Neural progenitor cell (in vitro differentiated cells): ENCODE results near the gene NT5DC3. TPM values are rescaled to one million over a fixed set of nuclear protein-coding genes. Genes with fewer than 3 reads are reported as not detected.

Experiments used
- DNase-seq: peaks from one replicate; pipeline ENCODE4 v3.0.0-alpha.2; 2016; ENCODE audit warnings: low spot score
- H2AFZ ChIP-seq: fragments of 200-600 bp; sonication (generic); replicated peaks from 2 replicates; pipeline ENCODE4 v1.6.1; 2016; ENCODE audit warnings: antibody characterized with exemption
- H3F3A ChIP-seq: fragments of 200-600 bp; sonication (generic); 2 replicates; pipeline ENCODE4 v1.6.1; 2016; ENCODE audit warnings: antibody characterized with exemption, low read depth
- H3K27ac ChIP-seq: fragments of 200-600 bp; sonication (generic); 2 replicates; pipeline ENCODE4 v1.5.1; 2016; ENCODE audit warnings: mild to moderate bottlenecking
- H3K27me3 ChIP-seq: fragments of 200-600 bp; sonication (generic); 2 replicates; pipeline ENCODE4 v1.6.1; 2016; ENCODE audit warnings: mild to moderate bottlenecking, moderate library complexity
- H3K36me3 ChIP-seq: fragments of 200-600 bp; sonication (generic); 2 replicates; pipeline ENCODE4 v1.5.1; 2016
- H3K4me1 ChIP-seq: fragments of 200-600 bp; sonication (generic); 2 replicates; pipeline ENCODE4 v1.6.1; 2016; ENCODE audit warnings: mixed run types
- H3K4me2 ChIP-seq: fragments of 200-600 bp; sonication (generic); 2 replicates; pipeline ENCODE4 v1.6.1; 2016
- H3K4me3 ChIP-seq: fragments of 200-600 bp; sonication (generic); 2 replicates; pipeline ENCODE4 v1.5.1; 2016
- H3K79me2 ChIP-seq: fragments of 200-600 bp; sonication (generic); 2 replicates; pipeline ENCODE4 v1.6.1; 2016; ENCODE audit warnings: low read depth
- H3K9ac ChIP-seq: fragments of 200-600 bp; sonication (generic); 2 replicates; pipeline ENCODE4 v1.6.1; 2016
- H3K9me3 ChIP-seq: fragments of 200-600 bp; sonication (generic); 2 replicates; pipeline ENCODE4 v1.5.1; 2016; ENCODE audit warnings: low read depth
- H4K20me1 ChIP-seq: fragments of 200-600 bp; sonication (generic); 2 replicates; pipeline ENCODE4 v1.6.1; 2016; ENCODE audit warnings: low read depth
- H3K27ac Mint-ChIP-seq: 3 replicates; pipeline ENCODE4 v1.8.0; 2021; ENCODE audit warnings: mixed read lengths
- H3K27me3 Mint-ChIP-seq: 2 replicates; pipeline ENCODE4 v1.8.0; 2022; ENCODE audit warnings: low read depth, mild to moderate bottlenecking, inconsistent platforms, moderate library complexity, mixed read lengths; ENCODE audit not compliant: insufficient read depth
- H3K36me3 Mint-ChIP-seq: 3 replicates; pipeline ENCODE4 v1.8.0; 2021; ENCODE audit warnings: mixed read lengths
- H3K4me1 Mint-ChIP-seq: 3 replicates; pipeline ENCODE4 v1.8.0; 2021; ENCODE audit warnings: mixed read lengths
- H3K4me3 Mint-ChIP-seq: 3 replicates; pipeline ENCODE4 v1.8.0; 2021; ENCODE audit warnings: mild to moderate bottlenecking, moderate library complexity, mixed read lengths
- H3K9me3 Mint-ChIP-seq: 3 replicates; pipeline ENCODE4 v1.8.0; 2020; ENCODE audit warnings: mixed read lengths
- EZH2 ChIP-seq: fragments of 200-600 bp; sonication (generic); IDR thresholded peaks from 2 replicates; pipeline ENCODE4 v1.6.1; 2017; ENCODE audit warnings: antibody characterized with exemption, mild to moderate bottlenecking, moderate library complexity
- EZH2phosphoT487 ChIP-seq: fragments of 200-600 bp; sonication (generic); IDR thresholded peaks from 2 replicates; pipeline ENCODE4 v1.6.1; 2017; ENCODE audit warnings: antibody characterized with exemption
- total RNA-seq: library from RNA; depleted of rRNA; stranded (reverse); fragments of >200 nt; gene quantifications from 2 replicates; pipeline ENCODE4 v1.2.3, GENCODE V29; 2015; ENCODE audit warnings: low replicate concordance
- TF ChIP-seq, protein P1 (sequence below): fragments of 200-600 bp; sonication (generic); IDR thresholded peaks from 2 replicates; pipeline ENCODE4 v1.5.1; 2017; ENCODE audit warnings: antibody characterized with exemption, mild to moderate bottlenecking

Gene NT5DC3
- total RNA-seq, 1 donor from 2014 or later: 3.1 TPM

DNA sequence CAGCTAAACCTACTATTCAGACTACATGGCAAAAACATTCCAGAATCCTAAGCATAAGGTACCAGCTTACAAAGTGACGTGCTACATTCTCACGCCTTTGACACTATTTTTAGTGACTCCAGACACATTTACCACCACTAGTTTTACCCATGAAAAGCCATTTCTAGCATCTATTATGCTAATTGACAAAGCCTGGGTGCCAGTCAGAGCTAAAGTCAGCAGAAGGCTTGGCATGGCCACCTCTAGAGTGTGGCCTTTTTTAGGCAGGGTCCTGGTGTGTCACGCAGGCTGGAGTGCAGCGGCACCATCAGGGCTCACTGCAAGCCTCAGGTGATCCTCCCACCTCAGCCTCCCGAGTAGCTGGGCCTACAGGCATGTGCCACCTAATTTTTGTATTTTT is 75.7 kb downstream of the NT5DC3 start:
- no peak overlapping the region for H3K9ac ChIP-seq
- H3K4me2 ChIP-seq: no peak overlapping the region
- DNase-seq: no peak
- Mint-ChIP-seq H3K9me3 (no peaks in the 10 kb centered on the region), H3K27me3 (no peaks in the 10 kb centered on the region), H3K27ac (no peak overlapping the region), H3K4me3 (no peak overlapping the region), H3K4me1 (peaks cover 12% of the 10 kb centered on the region), H3K36me3 (no peaks in the 10 kb centered on the region)
- no peaks in the 10 kb centered on the region for H3K27me3 ChIP-seq
- H3K36me3 ChIP-seq: no peaks in the 10 kb centered on the region
- no peaks in the 10 kb centered on the region for H3K79me2 ChIP-seq
- peaks cover 11% of the 10 kb centered on the region for H3K4me1 ChIP-seq
- no peaks in the 10 kb centered on the region for H3K9me3 ChIP-seq
- H3K27ac ChIP-seq: no peak overlapping the region
- TF ChIP-seq EZH2phosphoT487: no peak
- TF ChIP-seq EZH2: no peak
- TF ChIP-seq, protein P1, sequence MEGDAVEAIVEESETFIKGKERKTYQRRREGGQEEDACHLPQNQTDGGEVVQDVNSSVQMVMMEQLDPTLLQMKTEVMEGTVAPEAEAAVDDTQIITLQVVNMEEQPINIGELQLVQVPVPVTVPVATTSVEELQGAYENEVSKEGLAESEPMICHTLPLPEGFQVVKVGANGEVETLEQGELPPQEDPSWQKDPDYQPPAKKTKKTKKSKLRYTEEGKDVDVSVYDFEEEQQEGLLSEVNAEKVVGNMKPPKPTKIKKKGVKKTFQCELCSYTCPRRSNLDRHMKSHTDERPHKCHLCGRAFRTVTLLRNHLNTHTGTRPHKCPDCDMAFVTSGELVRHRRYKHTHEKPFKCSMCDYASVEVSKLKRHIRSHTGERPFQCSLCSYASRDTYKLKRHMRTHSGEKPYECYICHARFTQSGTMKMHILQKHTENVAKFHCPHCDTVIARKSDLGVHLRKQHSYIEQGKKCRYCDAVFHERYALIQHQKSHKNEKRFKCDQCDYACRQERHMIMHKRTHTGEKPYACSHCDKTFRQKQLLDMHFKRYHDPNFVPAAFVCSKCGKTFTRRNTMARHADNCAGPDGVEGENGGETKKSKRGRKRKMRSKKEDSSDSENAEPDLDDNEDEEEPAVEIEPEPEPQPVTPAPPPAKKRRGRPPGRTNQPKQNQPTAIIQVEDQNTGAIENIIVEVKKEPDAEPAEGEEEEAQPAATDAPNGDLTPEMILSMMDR: no peak
- H3K4me3 ChIP-seq: no peak overlapping the region
- H3F3A ChIP-seq: no peaks in the 10 kb centered on the region
- no peaks in the 10 kb centered on the region for H4K20me1 ChIP-seq
- H2AFZ ChIP-seq: no peak overlapping the region

DNA sequence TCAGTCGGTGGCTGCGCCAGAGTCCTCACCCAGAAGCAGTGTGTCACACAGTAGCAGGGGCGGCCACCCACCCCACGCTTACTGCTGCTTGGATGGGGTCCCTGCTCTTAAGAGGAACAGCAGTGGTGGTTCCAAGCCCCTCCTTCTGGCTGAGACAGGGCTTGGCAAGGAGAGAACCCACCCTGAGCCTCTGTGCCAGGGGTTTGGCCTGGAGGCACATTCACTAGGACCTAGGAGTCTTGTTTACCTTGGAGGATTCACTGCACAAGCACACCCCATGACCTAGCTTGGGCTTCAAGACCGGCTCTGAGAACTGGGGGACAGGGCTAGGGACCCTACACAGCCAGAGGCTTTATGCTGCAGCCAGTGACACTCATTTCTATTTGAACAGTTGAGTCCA is 78.6 kb downstream of the NT5DC3 start:
- Histone ChIP-seq H3F3A (no peaks in the 10 kb centered on the region), H3K27ac (no peak overlapping the region), H3K36me3 (no peaks in the 10 kb centered on the region), H3K9ac (no peak overlapping the region), H3K27me3 (no peaks in the 10 kb centered on the region), H3K4me2 (no peak overlapping the region), H4K20me1 (no peaks in the 10 kb centered on the region), H3K9me3 (no peaks in the 10 kb centered on the region), H2AFZ (no peak overlapping the region), H3K79me2 (no peaks in the 10 kb centered on the region), H3K4me3 (no peak overlapping the region), H3K4me1 (no peaks in the 10 kb centered on the region)
- Mint-ChIP-seq H3K27ac (no peak overlapping the region), H3K27me3 (no peaks in the 10 kb centered on the region), H3K4me1 (no peaks in the 10 kb centered on the region), H3K9me3 (no peaks in the 10 kb centered on the region), H3K36me3 (no peaks in the 10 kb centered on the region), H3K4me3 (no peak overlapping the region)
- DNase-seq: no peak
- TF ChIP-seq, protein P1: no peak
- no peak for TF ChIP-seq EZH2
- TF ChIP-seq EZH2phosphoT487: no peak

DNA sequence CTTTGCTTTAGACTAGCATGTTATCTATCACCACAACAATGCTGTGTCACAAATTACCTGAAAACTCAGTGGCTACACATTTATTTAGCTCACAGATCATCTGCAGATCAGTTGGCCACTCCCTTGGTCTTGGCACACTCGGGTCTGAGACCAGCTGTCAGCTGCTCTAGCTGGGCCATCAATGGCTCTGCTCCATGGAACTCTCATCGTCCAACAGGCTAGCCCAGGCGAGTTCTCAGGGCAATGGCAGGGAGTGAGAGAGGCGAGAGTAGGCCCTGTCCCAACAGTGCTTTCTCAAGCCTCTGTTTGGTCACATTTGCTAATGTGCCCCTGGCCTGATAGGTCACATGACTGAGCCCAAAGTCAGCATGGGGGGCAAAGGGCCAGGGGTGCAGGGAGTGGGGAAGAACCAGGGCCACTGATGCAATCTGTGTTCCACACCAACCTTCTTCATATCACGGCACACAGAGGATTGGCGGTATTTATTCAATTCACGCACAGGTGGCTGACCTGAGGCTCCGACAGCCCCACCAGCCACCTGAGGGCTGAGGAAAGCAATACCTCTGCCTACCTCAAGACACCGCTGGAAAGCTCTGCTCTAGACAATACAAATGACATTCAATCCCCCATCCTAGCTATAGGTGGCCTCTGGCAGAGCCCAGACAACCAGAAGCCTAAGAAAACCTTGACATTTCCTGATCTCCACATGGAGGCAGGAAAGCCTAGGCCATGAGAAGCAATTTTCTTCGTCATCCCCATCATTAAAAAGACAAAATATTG is 82.5 kb downstream of the NT5DC3 start:
- no peak for DNase-seq
- Mint-ChIP-seq H3K4me1 (no peaks in the 10 kb centered on the region), H3K4me3 (peak overlapping the region; percentile 21), H3K36me3 (no peaks in the 10 kb centered on the region), H3K27me3 (no peaks in the 10 kb centered on the region), H3K9me3 (no peaks in the 10 kb centered on the region), H3K27ac (no peak overlapping the region)
- no peak overlapping the region for H3K9ac ChIP-seq
- H2AFZ ChIP-seq: no peak overlapping the region
- no peaks in the 10 kb centered on the region for H3K27me3 ChIP-seq
- H3K4me3 ChIP-seq: no peak overlapping the region
- H3K36me3 ChIP-seq: no peaks in the 10 kb centered on the region
- TF ChIP-seq EZH2 (no peak), EZH2phosphoT487 (no peak)
- TF ChIP-seq, protein P1: no peak
- no peaks in the 10 kb centered on the region for H3K79me2 ChIP-seq
- no peaks in the 10 kb centered on the region for H4K20me1 ChIP-seq
- no peaks in the 10 kb centered on the region for H3K4me1 ChIP-seq
- no peaks in the 10 kb centered on the region for H3K9me3 ChIP-seq
- no peaks in the 10 kb centered on the region for H3F3A ChIP-seq
- no peak overlapping the region for H3K4me2 ChIP-seq
- H3K27ac ChIP-seq: no peak overlapping the region
